HG02970 (cell line): Measurements from ENCODE around the gene ZNF101.

Experiments
- ATAC-seq: cut with Tn5 transposase; IDR thresholded peaks from one replicate; pipeline ENCODE4 v1.9.1; 2021; ENCODE audit warnings: mild to moderate bottlenecking, moderate library complexity, moderate number of reproducible peaks; ENCODE audit not compliant: unreplicated experiment, low FRiP score

The ZNF101 gene

GRCh38 chr19:19668230-19669012 is at the start of gene ZNF101:
Gene ZNF101 (plus strand): TSS chr19:19668839. CDS start chr19:19668964, 125 bp downstream.
- ATAC-seq: peak; percentile 59

DNA sequence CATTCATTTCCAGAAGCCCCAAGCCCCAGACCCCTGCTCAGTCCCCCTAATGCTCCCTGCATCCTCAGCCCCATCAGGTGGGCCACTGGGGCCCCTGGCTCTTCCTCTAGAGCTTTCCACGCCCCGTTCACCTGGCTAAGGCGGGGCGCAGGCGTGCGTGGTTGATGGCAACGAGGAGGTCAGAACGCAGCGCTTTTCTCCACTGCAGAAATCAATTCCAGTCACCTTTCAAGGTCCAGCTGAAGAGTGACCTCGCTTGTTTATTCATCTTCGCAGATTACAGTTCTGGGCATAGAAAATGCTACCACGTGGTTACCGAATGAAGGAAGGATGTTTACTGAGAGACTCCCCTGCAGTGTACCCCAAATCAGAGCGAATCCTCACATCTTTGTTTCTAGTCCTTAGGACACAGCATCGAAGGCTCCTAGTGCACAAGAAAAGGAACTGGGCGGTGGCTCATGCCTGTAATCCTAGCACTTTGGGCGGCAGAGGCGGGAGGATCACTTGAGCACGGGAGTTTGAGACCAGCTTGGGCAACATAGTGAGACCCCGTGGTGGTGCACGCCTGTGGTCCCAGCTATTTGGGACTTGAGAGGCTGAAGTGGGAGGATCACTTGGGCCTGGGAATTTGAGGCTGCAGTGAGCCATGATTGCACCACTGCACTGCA is 49.3 kb upstream of the ZNF101 start:
- no peak for ATAC-seq

GRCh38 chr19:19619849-19620210 is 48.8 kb upstream of the ZNF101 start:
- no peak for ATAC-seq

DNA sequence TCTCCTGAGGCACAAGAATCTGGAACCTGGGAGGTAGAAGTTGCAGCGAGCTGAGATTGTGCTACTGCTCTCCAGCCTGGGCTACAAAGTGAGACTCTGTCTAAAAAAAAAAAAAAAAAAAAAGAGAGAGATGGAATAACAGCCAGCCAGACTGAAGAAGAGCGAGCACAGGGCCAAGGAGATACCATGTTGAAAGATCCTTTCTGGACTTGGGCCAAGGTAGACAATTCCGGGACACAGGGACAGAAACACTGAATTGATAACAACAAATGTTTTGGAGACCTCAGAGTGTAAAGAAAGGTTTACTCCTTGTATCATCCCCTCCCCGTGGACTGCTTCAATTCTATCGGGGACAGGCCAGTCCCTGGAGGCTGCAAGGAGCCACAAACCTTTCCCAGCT is 45.3 kb upstream of the ZNF101 start:
- ATAC-seq: no peak

DNA sequence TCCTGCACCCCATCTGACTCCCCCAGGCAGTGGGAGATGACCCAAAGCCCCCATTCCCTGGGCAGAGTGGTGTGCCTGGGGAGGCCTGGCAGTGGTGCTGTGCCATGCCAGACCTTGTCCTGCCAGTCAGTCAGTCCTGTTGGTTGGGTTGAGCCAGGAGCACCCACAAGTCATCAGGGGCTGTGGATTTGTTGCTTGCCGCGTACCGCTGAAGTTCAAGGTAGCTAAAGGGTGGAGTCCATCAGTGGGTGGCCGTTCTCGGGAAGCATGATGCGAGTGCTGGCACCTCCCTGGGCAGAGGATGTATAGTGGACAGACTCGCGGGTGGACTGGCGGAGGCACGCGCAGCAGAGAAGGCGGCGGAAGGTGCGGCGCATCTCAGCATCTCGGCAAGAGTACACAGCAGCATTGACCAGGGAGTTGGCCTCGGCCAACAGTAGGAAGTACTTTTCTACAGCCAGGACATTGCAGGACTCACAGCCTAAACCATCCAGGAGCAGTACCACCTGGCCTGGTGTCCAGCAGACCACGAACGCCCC is 44.5 kb upstream of the ZNF101 start:
- no peak for ATAC-seq

DNA sequence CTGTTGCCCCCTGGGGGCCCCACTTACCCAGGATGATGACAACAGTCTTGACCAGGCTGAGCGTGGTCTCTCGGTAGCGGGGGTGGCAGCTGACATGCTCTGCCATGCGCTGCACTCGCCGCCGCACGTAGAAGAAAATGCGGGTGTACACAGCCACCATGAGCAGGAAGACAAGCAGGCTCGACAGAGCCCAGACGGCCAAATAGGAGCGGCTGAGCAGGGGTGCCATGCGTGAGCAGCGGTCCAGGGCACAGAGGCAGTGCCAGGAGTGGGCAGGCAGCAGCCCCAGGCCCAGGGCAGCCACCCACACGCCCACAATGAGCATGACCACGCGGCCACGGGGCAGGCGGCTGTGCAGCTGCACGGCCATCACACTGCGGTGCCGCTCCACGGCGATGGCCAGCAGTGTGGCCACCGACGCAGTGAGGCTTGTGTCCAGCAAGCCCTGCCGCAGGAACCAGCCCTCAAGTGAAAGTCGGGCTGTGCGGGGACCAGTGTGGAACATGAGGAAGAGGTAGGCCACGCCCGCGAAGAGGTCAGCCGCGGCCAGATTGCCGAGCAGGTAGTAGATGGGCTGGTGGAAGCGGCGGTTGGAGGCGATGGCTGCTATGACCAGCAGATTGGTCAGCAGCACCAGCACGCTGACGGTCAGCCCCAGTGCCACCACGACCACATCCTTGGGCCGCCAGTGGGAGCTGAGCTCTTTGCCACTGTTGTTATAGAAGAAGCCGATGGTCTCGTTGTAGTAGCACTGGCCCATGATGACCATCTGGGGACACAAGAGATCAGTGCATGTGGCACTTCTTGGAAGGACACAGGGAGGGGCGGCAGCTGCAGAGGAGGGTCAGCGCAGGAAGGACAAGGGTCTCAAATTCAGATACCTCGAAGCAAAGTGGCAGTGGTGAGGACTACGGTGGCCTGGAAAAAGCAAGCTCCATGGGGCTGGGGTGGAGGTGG is 41.8 kb upstream of the ZNF101 start:
- no peak for ATAC-seq

DNA sequence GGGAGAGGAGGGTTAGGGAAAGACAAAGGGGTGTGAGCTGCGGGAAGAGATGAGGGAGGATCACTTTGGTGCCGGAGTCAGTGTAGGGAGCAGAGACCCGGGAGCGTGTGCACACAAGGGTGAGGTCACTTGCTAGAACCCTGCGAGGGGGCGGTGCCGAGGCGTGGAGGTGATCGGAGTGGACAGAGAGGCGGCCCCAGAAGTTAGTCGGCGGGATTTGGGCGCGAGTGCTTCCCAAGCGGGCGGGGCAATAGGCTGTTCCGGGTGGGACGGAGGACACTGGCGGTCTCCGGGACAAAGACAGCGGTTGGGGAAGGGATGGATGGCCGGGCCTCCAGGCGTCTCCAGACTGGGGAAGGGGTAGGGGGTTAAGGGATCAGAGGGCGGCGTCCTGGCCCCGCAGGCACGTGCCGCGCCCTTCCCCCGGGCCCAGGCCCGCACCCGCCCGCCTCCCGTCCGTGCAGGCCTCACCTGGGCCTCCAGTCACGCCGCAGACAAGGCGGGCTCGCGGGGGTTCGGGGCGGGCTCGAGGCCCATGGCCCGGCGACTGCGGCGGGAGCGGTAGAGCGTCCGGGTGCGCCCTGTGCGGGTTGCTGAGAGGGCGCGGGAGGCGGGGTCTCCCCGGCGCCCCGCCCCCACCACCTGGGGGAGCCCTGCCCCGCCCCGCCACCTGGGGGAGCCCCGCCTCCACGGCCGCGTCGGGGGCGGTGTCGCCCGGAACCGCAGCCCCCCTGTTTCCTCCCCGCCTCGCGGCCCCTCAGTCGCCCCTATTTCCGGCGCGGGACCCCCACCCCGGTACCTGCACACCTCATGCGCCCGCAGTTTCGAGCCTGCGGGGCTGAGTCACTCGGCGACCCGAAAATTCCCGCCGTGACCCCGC is 40.8 kb upstream of the ZNF101 start, which contains the start of gene LPAR2:
LPAR2 (minus strand) TSS at position 600 of the 880 bp plus-strand sequence. CDS start 945 bp downstream, outside the sequence.
- no peak for ATAC-seq

GRCh38 chr19:19628501-19629134 is 40.0 kb upstream of the ZNF101 start:
- ATAC-seq: no peak

GRCh38 chr19:19630062-19630414 is 38.6 kb upstream of the ZNF101 start:
- no peak for ATAC-seq

DNA sequence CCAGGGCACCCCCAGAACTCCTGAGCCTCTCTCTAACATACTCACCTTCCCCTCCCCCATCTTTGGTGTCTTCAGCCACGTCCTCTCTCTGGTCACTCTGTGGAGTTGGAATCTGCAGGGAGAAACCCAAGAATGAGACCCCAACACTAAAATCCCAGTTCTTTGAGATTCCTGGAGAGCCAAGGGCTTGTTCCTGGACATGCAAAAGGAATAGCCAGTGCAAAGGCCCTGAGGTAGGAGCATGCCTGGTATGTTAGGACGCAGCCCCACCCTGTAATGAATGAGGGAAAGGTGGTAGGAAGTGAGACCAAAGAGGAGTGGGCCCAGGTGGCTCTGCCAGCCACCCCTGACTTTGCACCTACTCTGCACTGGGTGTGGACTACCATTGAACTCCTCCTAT is 38.2 kb upstream of the ZNF101 start:
- no peak for ATAC-seq

DNA sequence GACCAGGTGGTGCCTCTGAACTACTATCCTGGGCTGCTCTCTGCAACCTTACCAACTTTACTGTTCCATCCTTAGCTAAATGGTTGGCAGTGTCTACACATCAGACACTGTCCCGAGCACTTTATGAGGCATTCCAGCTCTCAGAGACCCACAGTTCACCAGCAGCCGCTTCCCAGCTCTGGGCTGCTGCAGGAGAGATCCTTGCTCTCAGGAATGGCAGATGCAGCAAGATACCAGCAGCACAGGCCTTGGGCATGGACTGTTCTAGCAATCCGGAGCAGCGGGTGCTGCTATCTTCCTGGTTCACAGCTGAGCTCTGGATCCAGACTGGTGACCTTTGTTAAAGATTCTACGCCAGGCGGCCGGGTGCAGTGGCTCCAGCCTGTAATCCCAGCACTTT is 37.3 kb upstream of the ZNF101 start:
- no peak for ATAC-seq

DNA sequence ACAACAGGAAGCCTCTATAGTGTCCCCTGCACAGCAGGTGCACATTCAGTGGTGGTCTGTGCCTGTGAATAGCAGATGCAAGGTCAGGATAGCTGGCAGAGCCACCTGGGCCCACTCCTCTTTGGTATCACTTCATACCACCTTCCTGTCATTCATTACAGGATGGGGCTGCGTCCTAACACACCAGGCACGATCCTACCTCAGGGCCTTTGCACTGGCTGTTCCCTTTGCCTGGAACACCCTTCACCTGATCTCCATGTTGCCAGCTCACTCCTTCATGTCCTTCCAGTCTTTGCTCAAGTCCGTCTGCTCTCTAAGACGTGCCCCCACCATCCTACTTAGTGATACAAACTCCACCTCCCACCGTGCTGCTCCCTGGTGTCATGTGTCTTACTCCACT is 36.0 kb upstream of the ZNF101 start:
- no peak for ATAC-seq

- ATAC-seq: no peak
Observed at GRCh38 chr19:19633711-19634515, 34.7 kb upstream of the ZNF101 start.

DNA sequence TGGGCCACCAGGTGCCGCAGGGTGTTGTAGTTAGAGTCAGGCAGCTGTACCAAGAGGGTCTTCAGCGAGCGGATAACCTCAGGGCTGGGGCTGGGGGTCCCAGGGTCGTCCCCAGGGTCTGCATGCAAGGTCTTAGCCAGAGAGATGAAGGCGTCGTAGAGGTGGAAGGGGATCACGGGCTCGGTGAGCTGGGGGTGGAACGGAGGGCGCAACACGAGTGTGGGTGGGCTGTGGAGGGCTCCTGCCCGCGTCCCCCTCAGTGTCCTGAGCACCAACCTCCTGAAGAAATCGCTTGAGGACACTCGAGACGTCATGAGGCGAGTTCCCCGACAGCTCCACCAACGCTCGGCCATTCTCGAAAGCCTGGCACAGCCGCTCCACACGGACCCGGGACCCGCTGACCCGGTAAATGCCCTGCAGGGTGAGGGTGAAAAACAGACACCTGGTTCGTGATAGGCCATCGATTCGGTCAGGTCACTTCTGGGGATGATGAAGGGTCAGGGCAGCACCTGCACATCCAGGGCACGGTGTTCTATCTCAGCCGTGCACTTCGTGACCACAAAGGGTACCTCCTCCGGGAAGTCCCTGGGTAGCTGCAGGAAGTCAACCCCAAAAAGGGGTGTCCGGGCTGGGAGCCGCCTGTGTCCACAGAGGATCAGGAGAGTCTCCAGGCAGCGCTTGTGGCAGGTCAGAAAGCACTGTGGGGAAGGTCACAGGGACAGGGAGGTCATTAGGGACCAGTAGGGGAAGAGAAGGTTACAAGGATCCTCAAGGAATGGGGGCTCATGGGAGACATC is 33.9 kb upstream of the ZNF101 start:
- no peak for ATAC-seq

DNA sequence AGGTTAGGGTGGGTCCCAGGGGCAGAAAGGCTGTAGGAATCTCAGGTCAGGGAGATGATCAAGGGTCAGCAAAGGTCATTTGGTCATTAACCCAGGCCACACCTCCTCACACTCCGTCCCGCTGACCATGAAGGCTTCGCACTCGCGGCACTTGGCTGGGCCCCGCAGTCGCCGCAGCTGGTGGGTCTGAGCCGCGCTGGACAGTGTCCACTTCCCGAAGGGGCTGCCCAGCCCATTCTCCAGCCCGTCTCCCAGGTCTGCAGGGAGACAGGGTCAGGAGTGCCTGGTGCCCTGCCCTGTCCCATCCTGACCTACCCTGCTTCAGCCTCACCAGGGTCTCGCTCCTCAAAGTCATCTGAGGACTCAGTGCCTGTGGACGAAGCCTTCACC is 33.3 kb upstream of the ZNF101 start:
- no peak for ATAC-seq

GRCh38 chr19:19636573-19637185 is 32.0 kb upstream of the ZNF101 start:
- ATAC-seq: no peak

DNA sequence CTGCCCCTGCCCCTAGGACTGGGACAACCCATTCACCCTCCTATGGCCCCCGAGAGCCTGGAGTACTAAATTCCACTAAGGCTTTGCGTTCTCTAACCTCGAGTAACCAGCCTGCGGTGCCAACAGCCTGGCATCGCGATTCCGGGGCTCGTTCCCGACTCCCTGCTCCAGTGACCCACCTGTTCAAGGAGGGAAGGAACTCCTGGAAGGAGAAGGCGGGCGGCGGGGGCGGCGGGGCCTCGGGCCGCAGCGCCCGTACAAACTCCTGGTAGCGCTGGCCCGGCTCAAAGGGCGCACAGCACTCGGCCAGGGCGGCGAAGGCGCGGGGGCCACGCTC is 31.5 kb upstream of the ZNF101 start:
- ATAC-seq: no peak
